GOT3 (cell line): Measurements from ENCODE around the gene LIFR.
"Not testable (repeated sequence)": the region's sequence is repeated elsewhere in the genome, so short reads cannot be mapped to it uniquely, and the experiment has no call there.

ENCODE experiments used
- DNase-seq: peaks from one replicate; lab custom pipeline; 2025; ENCODE audit warnings: mixed read lengths; lab: John Stamatoyannopoulos, UW

Gene LIFR

GRCh38 chr5:38556599-38557307, at the start of gene LIFR:
LIFR (minus strand) TSS chr5:38556646; CDS start chr5:38530647, 25,999 bp downstream.
- DNase-seq = peak; percentile 35

GRCh38 chr5:38605610-38606009, 49.2 kb upstream of the LIFR start:
- no peak for DNase-seq

GRCh38 chr5:38603691-38604090, 47.2 kb upstream of the LIFR start:
- no peak for DNase-seq

GRCh38 chr5:38602641-38603040, 46.2 kb upstream of the LIFR start:
- no peak for DNase-seq

GRCh38 chr5:38601863-38602298, 45.4 kb upstream of the LIFR start:
- no peak for DNase-seq

- DNase-seq = no peak
Observed at GRCh38 chr5:38601133-38601862, 44.9 kb upstream of the LIFR start.

- no peak for DNase-seq
Observed at GRCh38 chr5:38600329-38601045, 44.0 kb upstream of the LIFR start.

GRCh38 chr5:38599751-38600150, 43.3 kb upstream of the LIFR start:
- not testable (repeated sequence) for DNase-seq

GRCh38 chr5:38598994-38599617, 42.7 kb upstream of the LIFR start:
- no peak for DNase-seq

- no peak for DNase-seq
Observed at GRCh38 chr5:38598296-38598993, 42.0 kb upstream of the LIFR start.

GRCh38 chr5:38596981-38597380, 40.5 kb upstream of the LIFR start:
- no peak for DNase-seq

- DNase-seq = no peak
Observed at GRCh38 chr5:38595132-38595745, 38.8 kb upstream of the LIFR start.

GRCh38 chr5:38593959-38594358, 37.5 kb upstream of the LIFR start:
- DNase-seq = no peak

GRCh38 chr5:38591523-38591849, 35.0 kb upstream of the LIFR start:
- DNase-seq = no peak

- DNase-seq = no peak
Observed at GRCh38 chr5:38590838-38591522, 34.5 kb upstream of the LIFR start.

GRCh38 chr5:38589629-38590028, 33.2 kb upstream of the LIFR start:
- DNase-seq = no peak

GRCh38 chr5:38585816-38586215, 29.4 kb upstream of the LIFR start:
- no peak for DNase-seq

- DNase-seq = no peak
Observed at GRCh38 chr5:38583500-38583899, 27.1 kb upstream of the LIFR start.

- DNase-seq = no peak
Observed at GRCh38 chr5:38582975-38583319, 26.5 kb upstream of the LIFR start.

GRCh38 chr5:38582293-38582974, 26.0 kb upstream of the LIFR start:
- DNase-seq = no peak
